Activated T-cell treated with anti-CD3 and anti-CD28 coated beads, Interleukin-2, amount 50 U/mL, for 48 hours (primary cell): Measurements from ENCODE around the gene AGAP3.

Experiments
- DNase-seq, 2 experiments: peaks; one replicate each; pipeline ENCODE4 v3.0.0-alpha.2; 2020

The AGAP3 gene

GRCh38 chr7:151168003-151168786 is 81.9 kb downstream of the AGAP3 start:
- peak; percentile 77 to 81 for DNase-seq

- no peak for DNase-seq
These were observed 82.5 kb downstream of the AGAP3 start for GRCh38 chr7:151168787-151169162.

GRCh38 chr7:151172273-151173141 is 86.2 kb downstream of the AGAP3 start:
- DNase-seq: peak; percentile 88 to 89

- DNase-seq: no peak
These were observed 87.3 kb downstream of the AGAP3 start for GRCh38 chr7:151173386-151174245.

- DNase-seq: peak; percentile 51 to 66
These were observed 88.2 kb downstream of the AGAP3 start for GRCh38 chr7:151174246-151175046.

GRCh38 chr7:151175047-151175792 is 88.9 kb downstream of the AGAP3 start:
- no peak for DNase-seq

GRCh38 chr7:151175793-151176311 is 89.6 kb downstream of the AGAP3 start:
- no peak for DNase-seq

- no peak for DNase-seq
These were observed 90.1 kb downstream of the AGAP3 start for GRCh38 chr7:151176401-151176800.

- DNase-seq: no peak
These were observed 91.0 kb downstream of the AGAP3 start for GRCh38 chr7:151177310-151177709.

GRCh38 chr7:151178236-151178635 is 92.0 kb downstream of the AGAP3 start:
- peak in 1 of 2 experiments; percentile 14 for DNase-seq

GRCh38 chr7:151178831-151179230 is 92.6 kb downstream of the AGAP3 start:
- no peak for DNase-seq

GRCh38 chr7:151179287-151179860 is 93.1 kb downstream of the AGAP3 start:
- peak in 1 of 2 experiments; percentile 12 for DNase-seq

GRCh38 chr7:151179946-151180345 is 93.7 kb downstream of the AGAP3 start:
- no peak for DNase-seq

- DNase-seq: no peak
These were observed 94.7 kb downstream of the AGAP3 start for GRCh38 chr7:151181011-151181431.

- DNase-seq: no peak
These were observed 99.7 kb downstream of the AGAP3 start for GRCh38 chr7:151185762-151186639.

GRCh38 chr7:151186640-151187408 is 100.5 kb downstream of the AGAP3 start, which contains the start of gene ASB10:
Gene ASB10 (minus strand): TSS chr7:151187250. CDS start chr7:151187130, 120 bp downstream.
- DNase-seq: no peak

GRCh38 chr7:151187409-151188251 is 101.4 kb downstream of the AGAP3 start:
- no peak for DNase-seq

- no peak for DNase-seq
These were observed 101.9 kb downstream of the AGAP3 start for GRCh38 chr7:151188252-151188542.
